ENCODE data around the gene CUBN.

CUBN gene

DNA sequence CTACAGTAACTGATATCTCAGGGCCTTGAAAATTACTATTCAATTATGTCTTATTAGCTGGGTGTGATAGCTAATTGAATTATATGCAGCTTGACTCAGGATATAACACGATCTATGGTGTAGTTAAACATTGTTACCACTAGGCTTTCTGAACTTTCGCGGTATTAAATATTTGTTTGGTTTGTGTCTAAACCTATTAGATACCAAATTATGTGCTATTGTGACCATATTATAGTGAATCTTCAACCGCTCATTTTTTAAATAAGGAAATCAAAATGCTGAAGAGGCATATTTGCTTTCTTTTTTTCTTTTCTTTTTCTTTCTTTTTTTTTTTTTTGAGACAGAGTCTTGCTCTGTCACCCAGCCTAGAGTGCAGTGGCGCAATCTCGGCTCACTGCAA is 213.1 kb downstream of the CUBN start:
- no peak for DNase-seq (ENCODE audit: low read depth)

DNA sequence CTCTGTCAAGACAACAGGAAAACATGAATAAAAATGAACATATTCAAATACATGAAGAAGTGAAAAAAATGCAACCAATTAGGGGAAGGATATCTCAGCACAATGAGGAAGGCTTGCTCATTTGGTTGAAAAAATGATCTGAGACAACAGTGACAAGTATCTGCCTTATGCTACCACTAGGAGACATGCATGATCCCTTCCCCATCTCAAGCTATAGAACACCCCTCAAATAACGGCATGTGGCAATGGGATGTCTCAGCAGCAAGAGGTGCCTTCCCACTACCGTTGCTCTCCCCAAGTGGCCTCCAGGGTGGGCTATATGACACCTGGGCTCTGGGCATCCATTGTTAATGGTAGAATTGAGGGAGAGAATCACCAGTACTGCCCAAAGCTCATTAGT is 214.3 kb downstream of the CUBN start:
- no peak for DNase-seq (ENCODE audit: low read depth)

DNA sequence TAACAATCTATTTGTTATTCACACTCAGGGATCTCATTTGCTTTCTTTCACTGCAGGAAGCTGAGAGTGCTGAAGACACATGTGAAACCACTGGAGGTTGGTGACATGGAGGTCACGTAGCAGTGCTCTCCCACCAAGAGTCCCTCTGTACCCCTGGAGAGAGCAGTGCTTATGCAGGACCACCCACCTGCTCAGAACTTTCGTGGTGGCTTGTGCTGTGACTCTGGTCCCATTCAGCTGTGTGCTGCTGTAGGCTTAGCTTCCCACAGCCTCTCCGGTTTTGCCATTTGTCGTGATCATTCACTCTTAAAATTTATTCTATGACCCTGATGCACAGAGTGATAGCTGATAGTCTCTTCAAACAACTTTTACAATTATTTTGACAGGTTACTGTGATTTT is 216.3 kb downstream of the CUBN start:
- no peak for DNase-seq (ENCODE audit: low read depth)

DNA sequence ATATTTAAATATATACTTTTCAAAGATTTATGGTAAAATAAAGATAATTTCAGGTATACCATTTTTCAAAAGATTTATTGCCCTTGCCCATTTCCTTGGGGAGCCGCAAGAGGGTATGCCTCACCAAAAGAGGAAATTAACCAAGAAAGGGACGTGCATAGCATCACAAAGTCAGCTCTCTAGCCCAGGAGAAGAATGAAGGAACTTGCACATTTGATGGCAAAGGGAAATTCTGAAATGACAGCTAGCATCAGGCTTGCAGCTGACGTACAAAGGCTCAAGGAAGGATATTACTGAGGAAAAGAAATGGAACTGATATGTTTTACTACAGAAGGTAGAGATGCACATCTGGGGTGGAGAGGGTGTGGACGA is 218.8 kb downstream of the CUBN start:
- DNase-seq (ENCODE audit: low read depth) = no peak

DNA sequence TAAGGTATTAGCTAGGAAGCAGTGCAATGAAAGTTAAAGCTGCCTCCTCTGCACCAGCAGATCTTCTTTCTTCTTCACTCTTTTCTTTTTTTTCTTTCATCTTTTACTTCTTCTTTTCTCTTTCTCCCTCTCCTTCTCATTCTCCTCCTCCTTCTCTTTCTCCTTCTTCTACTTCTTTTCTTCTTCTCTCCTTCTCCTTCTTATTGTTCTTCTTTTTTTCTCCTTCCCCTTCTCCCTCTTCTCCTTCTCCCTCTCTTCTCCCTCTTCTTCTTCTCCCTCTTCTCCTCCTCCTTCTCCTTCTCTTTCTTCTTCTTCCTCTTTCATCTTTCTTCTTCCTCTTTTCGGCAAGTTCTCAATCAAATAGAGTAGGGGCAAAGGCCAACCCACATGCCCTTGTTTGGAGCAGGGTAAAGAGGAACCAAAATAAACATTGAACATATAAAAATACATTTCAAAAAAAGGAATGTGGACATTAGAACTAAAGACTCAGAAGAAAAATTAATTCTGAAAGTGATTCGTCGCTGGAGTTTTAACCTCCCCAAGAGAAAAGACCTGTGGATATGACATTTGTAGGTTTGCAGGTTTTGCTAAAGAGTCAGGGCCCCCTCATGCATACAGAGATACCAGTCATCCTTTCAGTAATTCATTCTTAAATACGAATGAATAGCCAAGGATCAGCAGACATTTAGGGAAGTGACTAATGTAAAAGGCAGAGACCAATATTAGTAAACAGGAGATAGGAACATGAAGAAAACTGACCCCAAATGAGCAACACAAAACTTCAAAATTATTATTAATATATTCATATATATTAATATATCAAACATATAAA is 219.4 kb downstream of the CUBN start:
- DNase-seq (ENCODE audit: low read depth) = no peak

DNA sequence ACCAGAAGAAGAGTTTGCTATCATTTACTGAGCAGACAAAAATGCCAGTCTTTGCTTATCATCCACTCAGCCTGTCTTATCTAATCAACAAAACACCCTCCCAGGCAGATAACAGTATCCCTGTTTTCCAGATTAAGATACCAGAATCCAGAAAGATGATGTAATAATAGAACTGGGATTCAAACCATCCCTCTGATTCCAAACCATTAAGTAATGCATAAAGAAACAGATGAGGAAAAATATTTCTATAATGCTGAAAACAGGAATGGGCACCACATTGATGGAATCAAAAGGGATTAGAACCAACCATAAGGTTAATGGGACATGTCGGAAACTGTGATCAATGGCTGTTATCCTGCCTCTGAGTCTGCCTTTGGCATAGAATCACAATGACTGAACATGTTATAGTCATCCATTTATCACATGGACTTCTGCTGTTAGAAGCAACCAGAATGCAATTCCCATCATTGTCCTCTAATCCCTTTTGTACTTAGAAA is 220.3 kb downstream of the CUBN start:
- peak; percentile 58 for DNase-seq (ENCODE audit: low read depth)

DNA sequence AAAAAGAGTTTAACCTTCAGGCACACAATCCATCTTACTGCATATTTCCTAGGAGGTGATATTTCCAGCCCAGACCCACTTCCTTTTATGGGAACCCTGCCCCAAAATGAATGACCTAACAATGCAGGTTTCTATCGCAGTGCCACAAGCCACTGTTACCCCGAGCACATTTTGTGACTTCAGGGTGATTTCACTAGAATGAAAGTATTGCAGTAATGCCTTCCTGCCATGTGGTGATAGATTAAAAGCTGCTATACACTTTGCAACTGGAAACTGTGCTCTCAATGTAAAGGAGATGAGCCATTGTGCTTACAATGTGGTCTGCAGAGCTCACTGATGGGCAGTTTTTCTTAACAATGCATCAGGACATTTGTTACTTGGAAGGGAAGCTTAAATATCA is 221.9 kb downstream of the CUBN start:
- DNase-seq (ENCODE audit: low read depth) = no peak

DNA sequence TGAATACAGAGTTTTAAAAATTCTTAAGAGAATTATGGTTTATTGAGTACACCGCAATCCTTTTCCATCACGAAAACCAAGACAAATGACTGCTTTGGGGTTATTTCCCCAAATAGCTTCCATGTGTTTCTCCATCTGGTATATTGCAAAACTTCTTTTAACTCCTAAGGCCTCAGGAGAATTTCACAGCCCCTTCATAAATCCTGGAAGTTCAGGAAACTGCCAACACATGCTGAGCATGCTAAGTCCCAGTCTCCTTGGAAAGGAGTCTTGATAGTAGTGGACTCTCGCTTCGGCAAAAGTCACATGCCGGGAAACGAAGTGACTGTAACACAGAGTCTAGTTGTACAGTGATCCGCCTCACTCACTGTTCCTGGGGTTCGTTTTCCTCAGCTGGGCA is 224.3 kb downstream of the CUBN start:
- peak; percentile 91 for DNase-seq (ENCODE audit: low read depth)

DNA sequence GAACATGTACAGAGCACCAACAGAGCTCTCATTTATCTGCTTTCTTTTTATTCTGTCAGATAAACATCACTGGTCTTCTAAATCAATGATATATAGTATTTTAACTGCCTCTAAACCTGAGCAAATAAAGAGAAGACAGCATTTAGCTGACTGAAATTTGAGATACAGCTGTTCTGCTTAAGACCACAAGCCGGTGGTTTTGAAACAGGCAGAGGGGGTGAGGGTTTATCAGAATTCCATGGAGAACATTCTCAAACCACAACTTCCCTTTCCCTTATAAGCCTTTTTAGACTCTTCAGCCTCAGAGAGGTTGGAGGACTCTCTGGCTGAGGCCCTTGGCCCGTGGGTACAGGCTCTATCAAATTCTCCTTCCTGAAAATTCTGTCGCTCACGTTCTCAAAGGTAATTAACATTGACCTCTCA is 225.0 kb downstream of the CUBN start:
- peak; percentile 73 for DNase-seq (ENCODE audit: low read depth)

DNA sequence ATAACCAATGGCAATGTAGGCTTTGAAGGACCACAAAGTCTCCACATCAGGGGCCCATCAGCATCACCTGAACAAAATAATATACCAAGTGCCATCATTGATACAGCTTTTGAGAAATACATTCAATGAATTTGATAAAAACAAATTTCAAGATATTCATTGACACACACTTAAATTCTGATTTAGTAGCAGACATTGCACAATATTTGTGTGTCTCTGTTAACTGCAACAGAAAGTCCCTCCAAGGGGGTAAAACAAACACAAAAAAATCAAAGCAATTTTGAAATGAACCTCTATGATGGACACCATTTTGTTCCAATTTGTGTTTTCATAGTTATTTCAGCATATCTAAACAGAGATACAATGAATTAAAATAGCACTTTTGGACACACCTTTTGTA is 225.6 kb downstream of the CUBN start:
- DNase-seq (ENCODE audit: low read depth) = no peak

DNA sequence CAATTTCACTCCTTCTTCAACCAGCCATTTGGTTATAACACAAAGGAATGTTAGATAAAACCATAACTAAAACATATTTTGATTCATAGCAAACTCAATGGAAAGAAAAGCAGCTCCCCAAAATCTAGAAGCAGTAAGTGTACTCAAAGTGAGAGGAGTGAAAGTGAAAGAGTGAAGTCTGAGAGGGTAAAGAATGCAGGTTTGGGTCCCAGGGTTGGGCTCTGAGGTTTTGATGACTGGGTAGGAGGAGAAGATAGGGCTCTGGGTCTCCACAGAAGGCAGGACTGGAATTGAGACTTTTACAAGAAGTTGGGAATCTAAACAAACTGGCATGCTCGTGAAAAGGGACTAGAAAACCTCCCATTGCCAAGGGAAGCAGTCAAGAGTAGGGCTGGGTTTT is 227.0 kb downstream of the CUBN start:
- DNase-seq (ENCODE audit: low read depth) = no peak

DNA sequence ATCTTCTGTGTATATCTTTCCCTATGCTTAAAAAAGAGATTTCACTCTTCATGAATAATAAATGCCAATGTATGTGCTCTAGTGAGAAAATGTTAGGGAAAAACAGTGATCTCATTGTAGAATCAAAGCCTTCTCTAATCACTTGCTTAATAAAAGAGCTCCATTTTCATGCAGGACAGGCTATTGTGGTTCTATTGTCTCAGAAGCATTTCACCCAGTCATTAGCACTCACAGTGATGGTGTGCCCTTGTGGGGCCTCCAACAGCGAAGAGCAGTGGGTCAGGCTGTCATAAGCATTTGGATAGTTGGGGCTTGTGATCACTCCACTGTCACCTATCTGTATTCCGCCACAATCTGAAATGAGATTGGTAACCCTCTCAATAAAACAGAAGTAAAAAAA is 228.5 kb downstream of the CUBN start:
- DNase-seq (ENCODE audit: low read depth) = no peak

DNA sequence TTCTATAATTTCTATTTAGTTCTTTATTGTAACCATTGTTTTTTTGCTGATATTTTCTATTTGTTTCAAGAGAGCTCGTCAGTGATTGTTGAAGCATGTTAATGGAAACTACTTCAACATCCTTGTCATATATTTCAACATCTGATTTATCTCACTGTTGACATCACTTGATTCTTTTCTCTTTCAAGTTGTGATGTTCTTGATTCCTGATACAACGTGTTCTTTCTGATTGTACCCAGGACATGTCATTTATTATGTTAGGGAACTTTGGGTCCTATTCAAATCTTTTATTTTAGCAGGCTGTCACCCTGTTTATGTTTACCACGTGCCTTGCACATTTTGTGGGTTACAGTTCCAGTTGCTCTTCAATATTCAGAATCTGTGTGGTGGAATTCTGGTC is 232.6 kb downstream of the CUBN start:
- no peak for DNase-seq (ENCODE audit: low read depth)

DNA sequence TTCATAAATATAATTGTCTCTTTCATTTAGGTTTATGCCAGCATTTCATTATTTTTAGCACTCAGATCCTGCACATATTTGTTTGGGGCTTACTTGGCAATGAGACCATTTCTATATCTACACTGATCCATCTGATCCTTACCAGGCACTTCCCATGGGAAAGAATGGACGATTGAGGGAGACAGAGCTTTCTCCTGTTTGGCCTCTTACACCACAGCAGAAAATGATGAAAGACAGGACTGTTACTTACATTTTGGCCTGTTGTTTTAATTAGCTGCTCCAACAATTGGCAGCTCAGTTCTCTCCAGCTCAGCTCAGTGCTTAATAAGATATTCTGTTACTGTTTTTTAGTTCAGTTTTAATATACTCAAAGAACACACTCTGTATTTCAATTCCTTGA is 234.8 kb downstream of the CUBN start:
- no peak for DNase-seq (ENCODE audit: low read depth)

DNA sequence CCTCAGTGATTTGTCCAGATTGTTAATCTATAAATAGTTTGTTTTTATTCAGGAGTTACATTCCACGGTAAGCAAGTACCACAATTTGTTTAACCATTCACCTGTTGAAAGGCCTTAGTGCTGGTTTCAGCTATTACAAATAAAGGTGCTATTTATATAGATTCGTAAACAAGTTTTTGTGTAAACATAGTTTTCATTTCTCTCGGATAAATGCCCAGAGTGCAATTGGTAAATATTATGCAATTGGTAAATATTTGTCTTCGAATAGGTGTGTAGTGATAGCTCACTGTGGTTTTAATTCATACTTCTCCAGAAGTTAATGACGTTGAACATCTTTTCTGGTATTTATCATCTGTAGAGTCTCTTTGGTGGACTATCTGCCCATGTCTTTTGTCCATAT is 235.9 kb downstream of the CUBN start:
- no peak for DNase-seq (ENCODE audit: low read depth)

DNA sequence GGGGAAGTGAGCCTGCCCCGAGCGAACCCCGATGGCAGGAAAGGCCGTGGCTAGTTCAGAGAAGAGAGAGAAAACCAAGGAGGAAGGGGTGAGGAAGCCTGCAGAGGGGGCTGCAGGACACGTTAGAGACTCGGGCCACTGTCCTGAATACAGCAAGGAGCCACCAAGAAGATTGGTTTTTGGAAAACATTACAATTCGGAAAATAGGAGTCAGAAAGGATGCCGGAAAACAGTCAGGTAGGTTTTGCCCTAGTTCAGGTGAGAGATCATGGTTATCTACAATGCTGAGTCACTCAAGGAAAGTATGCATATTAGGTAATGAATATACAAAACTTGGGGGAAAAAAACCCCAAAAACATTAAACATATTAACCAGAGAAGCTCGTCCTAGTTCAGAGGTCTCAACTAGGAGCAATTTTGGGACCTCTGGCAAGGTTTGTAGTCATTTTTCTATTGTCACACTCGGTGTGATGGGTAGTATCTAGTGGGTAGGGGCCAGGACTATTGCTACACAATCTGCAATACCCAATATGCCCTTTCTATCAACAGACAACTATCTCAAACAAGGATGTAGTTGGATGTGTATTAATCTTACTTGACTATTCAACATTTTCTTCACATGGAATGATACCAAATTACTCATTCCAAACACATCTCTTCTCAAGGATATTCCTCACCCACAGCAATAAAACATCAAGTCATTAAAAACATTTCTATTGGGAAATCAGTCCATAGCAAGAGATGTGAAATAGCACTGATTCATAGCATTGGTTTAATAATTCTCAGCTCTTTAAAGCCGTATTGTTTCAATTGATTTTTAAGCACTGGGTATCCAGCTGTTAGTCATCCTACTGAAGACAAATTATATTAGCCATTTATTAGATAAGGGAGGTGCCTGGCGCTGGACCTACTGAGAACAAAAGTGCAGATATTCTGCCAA is 238.0 kb downstream of the CUBN start:
- DNase-seq (ENCODE audit: low read depth) = peak; percentile 86

DNA sequence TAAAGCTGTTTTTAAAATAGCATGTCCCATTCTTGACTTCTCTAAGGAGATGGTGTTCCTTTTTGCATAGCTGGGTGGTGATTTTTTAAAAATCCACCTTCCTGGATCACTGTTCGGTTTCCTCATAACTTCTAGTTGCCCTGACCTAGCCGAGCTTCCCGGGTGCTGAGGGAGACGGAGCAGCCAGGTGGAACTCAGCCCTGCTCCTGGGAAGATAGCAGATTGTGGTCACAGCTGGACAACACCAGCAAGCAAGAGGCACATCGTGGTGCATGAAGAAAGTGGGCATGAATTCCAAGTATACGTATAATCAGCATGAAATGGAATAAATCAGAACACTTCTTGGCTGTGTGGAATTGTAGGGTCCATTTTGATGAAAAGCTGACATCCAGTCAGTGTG is 238.9 kb downstream of the CUBN start:
- no peak for DNase-seq (ENCODE audit: low read depth)

DNA sequence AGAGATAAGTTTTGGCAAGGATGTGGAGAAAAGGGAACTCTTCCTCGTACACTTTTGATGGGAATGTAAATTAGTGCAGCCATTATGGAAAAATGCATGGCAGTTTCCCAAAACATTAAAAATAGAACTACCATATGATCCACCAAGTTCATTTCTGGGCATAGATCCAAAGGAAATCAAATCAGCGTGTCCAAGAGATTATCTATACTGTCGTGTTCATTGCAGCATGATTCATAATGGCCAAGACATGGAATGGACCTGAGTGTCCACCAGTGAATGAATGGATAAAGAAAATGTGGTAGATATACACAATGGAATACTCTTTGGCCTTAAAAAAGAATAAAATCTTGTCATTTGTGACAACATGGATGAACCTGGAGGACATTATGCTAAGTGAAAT is 242.0 kb downstream of the CUBN start:
- DNase-seq (ENCODE audit: low read depth) = peak; percentile 72

DNA sequence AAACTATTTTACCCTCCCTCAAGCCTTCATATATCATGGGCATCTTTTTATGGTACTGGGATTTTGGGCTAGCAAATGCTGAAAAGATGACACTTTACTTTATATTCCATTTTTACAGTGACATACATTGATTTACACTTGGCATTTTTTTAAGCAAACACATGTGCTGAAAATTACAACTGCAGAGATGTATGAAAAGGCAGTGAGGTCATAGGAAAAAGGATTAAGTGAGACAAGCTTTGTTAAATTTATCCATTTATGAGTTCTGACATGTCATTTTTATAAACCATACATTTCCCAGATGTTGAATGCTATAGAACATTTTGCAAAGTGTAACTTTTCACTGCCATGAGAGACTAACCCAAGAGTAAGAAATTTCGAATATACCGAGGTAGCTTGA is 243.6 kb downstream of the CUBN start:
- DNase-seq (ENCODE audit: low read depth) = no peak

DNA sequence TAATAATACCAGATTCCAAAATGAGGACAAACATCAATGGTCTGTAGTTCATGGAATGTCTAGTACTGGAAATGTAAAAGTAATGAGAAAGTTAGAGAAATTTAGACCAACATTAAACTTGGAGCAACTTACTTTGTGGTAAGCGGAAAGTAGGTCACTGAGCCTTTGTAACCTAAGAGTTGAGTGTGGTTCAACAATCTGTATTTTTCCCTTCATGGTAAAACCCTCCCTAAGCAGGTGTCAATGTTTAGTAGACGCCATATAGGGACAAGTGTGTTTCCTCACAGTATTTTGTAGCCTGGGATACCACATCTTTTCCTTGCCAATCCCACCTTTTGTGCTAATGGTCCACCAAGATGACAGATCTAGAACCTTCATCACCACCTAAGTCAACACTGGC is 245.1 kb downstream of the CUBN start:
- DNase-seq (ENCODE audit: low read depth) = no peak

DNA sequence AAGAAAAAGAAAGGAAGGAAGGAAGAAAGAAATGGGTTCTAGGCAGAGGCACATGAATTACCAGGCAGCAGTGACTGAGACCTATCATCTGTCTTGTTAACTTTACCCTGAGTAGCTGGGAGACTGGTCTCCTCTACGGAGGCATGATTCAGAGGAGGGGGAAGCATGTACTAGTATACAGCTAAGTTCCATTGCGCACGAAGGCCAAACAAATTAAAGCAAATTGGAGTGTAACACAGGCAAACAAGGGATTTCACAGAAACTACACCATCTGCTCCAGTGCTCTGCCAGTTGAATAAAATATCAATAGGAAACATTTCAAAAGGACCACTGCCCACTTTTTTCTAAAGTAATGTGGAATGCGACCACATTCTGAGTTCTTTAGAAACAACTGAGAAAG is 246.5 kb downstream of the CUBN start:
- DNase-seq (ENCODE audit: low read depth) = no peak

DNA sequence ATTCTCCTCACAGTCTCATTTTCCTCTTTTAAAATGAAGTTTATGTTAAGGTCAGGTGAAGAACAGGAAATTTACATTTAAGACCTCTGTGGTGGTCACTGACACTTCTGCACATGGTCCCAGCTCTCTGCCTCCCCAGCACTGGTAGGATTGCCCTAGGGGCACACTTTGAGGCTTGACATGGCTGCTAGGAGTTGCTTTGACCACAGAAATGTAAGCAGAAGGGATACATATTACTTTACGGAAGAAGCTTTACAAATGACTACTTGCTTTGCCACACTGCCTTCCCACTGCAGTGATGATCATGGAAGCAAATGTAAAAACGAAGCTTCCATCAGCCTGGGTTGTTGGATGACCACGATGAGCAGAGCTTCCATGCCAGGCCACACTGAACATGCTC is 259.3 kb downstream of the CUBN start:
- no peak for DNase-seq (ENCODE audit: low read depth)

DNA sequence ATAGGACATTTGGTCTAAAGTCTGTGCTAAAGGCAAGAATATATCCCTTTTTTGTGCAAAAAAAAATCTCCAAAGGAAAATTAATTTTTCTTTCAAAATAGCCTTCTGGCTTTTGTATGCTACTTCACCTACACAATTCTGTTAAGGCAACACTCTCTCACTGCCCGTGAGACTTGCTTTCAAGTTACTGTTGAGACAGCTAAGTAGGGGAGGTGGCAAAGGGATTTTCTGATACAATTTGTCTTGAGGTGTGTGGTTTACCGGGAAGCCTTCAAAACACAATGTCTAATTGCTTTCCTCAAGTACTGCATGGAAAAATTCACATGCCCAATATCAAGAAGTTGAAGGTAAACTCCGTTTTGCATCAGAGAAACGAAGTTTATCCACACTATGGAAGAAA is 261.6 kb downstream of the CUBN start:
- DNase-seq (ENCODE audit: low read depth) = no peak

Data from GM04504 (cell line).